Measurements from ENCODE around the gene NXF3. TPM values are rescaled to one million over a fixed set of nuclear protein-coding genes. Genes with fewer than 3 reads are reported as not detected.
"Not testable (repeated sequence)": the region's sequence is repeated elsewhere in the genome, so short reads cannot be mapped to it uniquely, and the experiment has no call there.

The NXF3 gene, protein sequence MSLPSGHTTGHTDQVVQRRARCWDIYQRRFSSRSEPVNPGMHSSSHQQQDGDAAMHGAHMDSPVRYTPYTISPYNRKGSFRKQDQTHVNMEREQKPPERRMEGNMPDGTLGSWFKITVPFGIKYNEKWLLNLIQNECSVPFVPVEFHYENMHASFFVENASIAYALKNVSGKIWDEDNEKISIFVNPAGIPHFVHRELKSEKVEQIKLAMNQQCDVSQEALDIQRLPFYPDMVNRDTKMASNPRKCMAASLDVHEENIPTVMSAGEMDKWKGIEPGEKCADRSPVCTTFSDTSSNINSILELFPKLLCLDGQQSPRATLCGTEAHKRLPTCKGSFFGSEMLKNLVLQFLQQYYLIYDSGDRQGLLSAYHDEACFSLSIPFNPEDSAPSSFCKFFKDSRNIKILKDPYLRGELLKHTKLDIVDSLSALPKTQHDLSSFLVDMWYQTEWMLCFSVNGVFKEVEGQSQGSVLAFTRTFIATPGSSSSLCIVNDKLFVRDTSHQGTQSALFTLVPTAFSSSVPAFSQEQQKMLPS
- total RNA-seq: not detected in 2 replicates

GRCh38 chrX:103092942-103093341, at the start of gene NXF3:
TSS of gene NXF3 (minus strand) at chrX:103093143. CDS start at chrX:103093023, 120 bp downstream.
- intact Hi-C loops (cut with micrococcal nuclease): no loop called here
- DNase-seq: no peak
- H3K4me1 Mint-ChIP-seq: no peaks in the 10 kb centered on the region
- no peak within 1 kb of the TSS for H3K4me3 Mint-ChIP-seq
- H3K9me3 Mint-ChIP-seq: no peaks in the 10 kb centered on the region
- H3K36me3 Mint-ChIP-seq (ENCODE audit: low read depth): no peaks in the 10 kb centered on the region
- peaks cover 2% of the 10 kb centered on the region for H3K27me3 Mint-ChIP-seq
- no peak within 1 kb of the TSS for H3K27ac Mint-ChIP-seq

GRCh38 chrX:103136528-103136927, 43.6 kb upstream of the NXF3 start:
- intact Hi-C loops (cut with micrococcal nuclease); DNase-seq; H3K4me1 Mint-ChIP-seq; H3K27me3 Mint-ChIP-seq; H3K9me3 Mint-ChIP-seq; H3K36me3 Mint-ChIP-seq (ENCODE audit: low read depth); H3K4me3 Mint-ChIP-seq; H3K27ac Mint-ChIP-seq: not testable (repeated sequence)

DNA sequence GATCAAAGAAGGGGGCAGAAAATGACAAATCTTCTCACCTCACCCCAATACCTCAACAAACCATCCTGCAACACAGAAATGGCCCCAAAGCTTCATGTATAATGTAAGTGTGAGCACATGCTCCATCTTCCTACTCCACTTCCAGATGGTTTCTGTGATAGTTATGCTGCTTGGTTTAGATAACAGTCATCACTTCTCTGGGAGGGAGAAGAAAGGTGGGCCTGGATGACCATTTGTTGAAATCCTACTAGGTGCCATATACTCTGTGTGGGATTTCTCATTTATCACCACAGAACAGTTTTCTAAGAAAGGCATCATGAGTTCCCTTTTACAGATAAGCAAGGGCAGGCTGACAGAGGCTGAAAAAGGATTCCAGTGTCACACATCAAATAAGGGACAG, 31.3 kb upstream of the NXF3 start:
- no peaks in the 10 kb centered on the region for H3K36me3 Mint-ChIP-seq (ENCODE audit: low read depth)
- no peaks in the 10 kb centered on the region for H3K27me3 Mint-ChIP-seq
- DNase-seq: no peak
- H3K4me1 Mint-ChIP-seq: peaks cover 5% of the 10 kb centered on the region
- no peaks in the 10 kb centered on the region for H3K9me3 Mint-ChIP-seq
- no peak overlapping the region for H3K27ac Mint-ChIP-seq
- intact Hi-C loops (cut with micrococcal nuclease): no loop called here
- H3K4me3 Mint-ChIP-seq: no peak overlapping the region

DNA sequence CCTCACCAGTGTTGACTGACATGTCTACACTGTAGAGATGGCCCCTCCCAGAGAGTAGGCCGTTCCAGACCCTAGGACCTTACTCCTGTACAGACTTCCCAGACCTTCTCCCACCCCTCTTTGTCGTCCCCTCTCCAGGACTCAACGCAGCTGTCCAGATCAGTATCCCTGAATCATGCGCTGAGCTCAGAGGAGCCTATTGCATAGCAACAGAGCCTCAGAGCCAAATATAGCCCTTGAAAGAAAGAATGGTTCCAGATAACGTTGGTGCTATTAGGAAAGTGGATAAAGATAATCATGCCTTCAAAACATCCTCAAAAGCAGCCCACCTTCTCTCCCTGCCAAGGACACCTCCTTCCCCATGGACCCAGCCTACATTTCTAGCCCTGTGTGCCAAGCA, 27.8 kb upstream of the NXF3 start:
- DNase-seq: no peak
- intact Hi-C loops (cut with micrococcal nuclease): no loop called here
- Mint-ChIP-seq H3K4me1 (no peaks in the 10 kb centered on the region), H3K27me3 (no peaks in the 10 kb centered on the region), H3K27ac (no peak overlapping the region), H3K36me3 (ENCODE audit: low read depth) (no peaks in the 10 kb centered on the region), H3K9me3 (no peaks in the 10 kb centered on the region), H3K4me3 (no peak overlapping the region)

DNA sequence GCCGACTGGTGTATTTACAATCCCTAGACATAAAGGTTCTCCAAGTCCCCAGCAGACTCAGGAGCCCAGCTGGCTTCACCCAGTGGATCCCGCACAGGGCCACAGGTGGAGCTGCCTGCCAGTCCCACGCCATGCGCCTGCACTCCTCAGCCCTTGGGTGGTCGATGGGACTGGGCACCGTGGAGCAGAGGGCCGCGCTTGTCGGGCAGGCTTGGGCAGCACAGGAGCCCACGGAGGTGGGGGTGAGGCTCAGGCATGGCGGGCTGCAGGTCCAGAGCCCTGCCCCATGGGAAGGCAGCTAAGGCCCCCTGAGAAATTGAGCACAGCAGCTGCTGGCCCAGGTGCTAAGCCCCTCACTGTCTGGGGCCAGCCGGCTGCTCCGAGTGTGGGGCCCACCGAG, 24.0 kb upstream of the NXF3 start:
- H3K27me3 Mint-ChIP-seq; H3K9me3 Mint-ChIP-seq; H3K27ac Mint-ChIP-seq; DNase-seq; H3K36me3 Mint-ChIP-seq (ENCODE audit: low read depth); H3K4me1 Mint-ChIP-seq; H3K4me3 Mint-ChIP-seq; intact Hi-C loops (cut with micrococcal nuclease): not testable (repeated sequence)

GRCh38 chrX:103109497-103109896, 16.6 kb upstream of the NXF3 start:
- H3K9me3 Mint-ChIP-seq; H3K27ac Mint-ChIP-seq; intact Hi-C loops (cut with micrococcal nuclease); H3K4me1 Mint-ChIP-seq; H3K27me3 Mint-ChIP-seq; H3K4me3 Mint-ChIP-seq; DNase-seq; H3K36me3 Mint-ChIP-seq (ENCODE audit: low read depth): not testable (repeated sequence)

- H3K9me3 Mint-ChIP-seq: peaks cover 3% of the 10 kb centered on the region
- H3K4me1 Mint-ChIP-seq: no peaks in the 10 kb centered on the region
- no peak for DNase-seq
- H3K27ac Mint-ChIP-seq: no peak overlapping the region
- intact Hi-C loops (cut with micrococcal nuclease): no loop called here
- H3K4me3 Mint-ChIP-seq: no peak overlapping the region
- H3K36me3 Mint-ChIP-seq (ENCODE audit: low read depth): no peaks in the 10 kb centered on the region
- no peaks in the 10 kb centered on the region for H3K27me3 Mint-ChIP-seq
Measured at GRCh38 chrX:103107836-103108235, 14.9 kb upstream of the NXF3 start.

GRCh38 chrX:103107227-103107737, 14.3 kb upstream of the NXF3 start:
- H3K4me1 Mint-ChIP-seq; H3K36me3 Mint-ChIP-seq (ENCODE audit: low read depth); DNase-seq; H3K9me3 Mint-ChIP-seq; intact Hi-C loops (cut with micrococcal nuclease); H3K27ac Mint-ChIP-seq; H3K27me3 Mint-ChIP-seq; H3K4me3 Mint-ChIP-seq: not testable (repeated sequence)

GRCh38 chrX:103104370-103104769, 11.4 kb upstream of the NXF3 start:
- H3K27me3 Mint-ChIP-seq; intact Hi-C loops (cut with micrococcal nuclease); H3K27ac Mint-ChIP-seq: not testable (repeated sequence)

GRCh38 chrX:103103866-103104265, 10.9 kb upstream of the NXF3 start:
- H3K27me3 Mint-ChIP-seq; H3K4me3 Mint-ChIP-seq; intact Hi-C loops (cut with micrococcal nuclease); H3K27ac Mint-ChIP-seq; DNase-seq; H3K4me1 Mint-ChIP-seq; H3K36me3 Mint-ChIP-seq (ENCODE audit: low read depth); H3K9me3 Mint-ChIP-seq: not testable (repeated sequence)

More at GRCh38 chrX:103104370-103104769, 11.4 kb upstream of the NXF3 start:
- not testable (repeated sequence) for H3K4me1 Mint-ChIP-seq; H3K9me3 Mint-ChIP-seq; H3K4me3 Mint-ChIP-seq; H3K36me3 Mint-ChIP-seq (ENCODE audit: low read depth); DNase-seq

- intact Hi-C loops (cut with micrococcal nuclease): no loop called here
- Mint-ChIP-seq H3K9me3 (no peaks in the 10 kb centered on the region), H3K4me1 (no peaks in the 10 kb centered on the region), H3K4me3 (no peak overlapping the region), H3K27me3 (no peaks in the 10 kb centered on the region), H3K27ac (no peak overlapping the region), H3K36me3 (ENCODE audit: low read depth) (no peaks in the 10 kb centered on the region)
- DNase-seq: no peak
Measured at GRCh38 chrX:103101299-103102042, 8.5 kb upstream of the NXF3 start.

DNA sequence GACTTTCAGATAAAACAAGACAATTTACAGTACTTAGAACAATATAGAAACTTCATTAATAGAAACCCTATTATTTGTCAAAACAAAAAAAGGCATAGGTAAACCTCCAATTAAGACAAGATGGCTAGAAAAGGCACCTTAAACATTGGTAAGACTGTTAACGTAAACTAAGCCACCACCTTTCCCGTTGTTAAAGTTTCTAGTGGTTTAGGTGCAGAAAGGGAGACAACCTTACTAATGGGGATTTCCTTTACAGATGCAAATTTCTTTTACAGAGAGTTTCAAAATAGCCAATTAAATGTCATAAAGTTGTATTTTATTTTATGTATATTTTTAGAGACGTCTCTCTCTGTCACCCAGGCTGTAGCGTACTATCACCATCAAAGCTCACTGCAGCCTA, 7.5 kb upstream of the NXF3 start:
- DNase-seq: no peak
- H3K9me3 Mint-ChIP-seq: no peaks in the 10 kb centered on the region
- H3K27me3 Mint-ChIP-seq: no peaks in the 10 kb centered on the region
- no peaks in the 10 kb centered on the region for H3K36me3 Mint-ChIP-seq (ENCODE audit: low read depth)
- intact Hi-C loops (cut with micrococcal nuclease): no loop called here
- H3K4me1 Mint-ChIP-seq: no peaks in the 10 kb centered on the region
- no peak overlapping the region for H3K27ac Mint-ChIP-seq
- H3K4me3 Mint-ChIP-seq: no peak overlapping the region

DNA sequence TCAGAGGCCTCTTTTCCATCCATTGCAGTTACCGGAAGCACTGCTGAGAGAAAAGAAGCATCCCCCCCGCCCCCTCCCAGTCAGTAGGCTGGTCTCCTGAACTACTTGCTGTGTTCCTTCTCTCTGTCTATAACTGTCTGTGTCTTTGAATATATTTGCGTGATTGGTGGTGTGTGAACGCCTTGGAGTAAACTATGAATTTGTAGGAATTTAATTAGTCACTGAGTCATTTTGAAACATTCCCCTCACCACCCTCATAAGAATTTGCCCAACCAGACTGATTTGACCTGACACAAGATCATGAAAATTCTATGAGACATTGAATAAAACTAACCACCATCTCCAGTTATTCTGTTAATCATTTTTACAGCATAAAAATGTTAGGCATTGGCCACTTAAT, 6.7 kb upstream of the NXF3 start:
- H3K36me3 Mint-ChIP-seq (ENCODE audit: low read depth): no peaks in the 10 kb centered on the region
- DNase-seq: no peak
- no peaks in the 10 kb centered on the region for H3K9me3 Mint-ChIP-seq
- no peak overlapping the region for H3K4me3 Mint-ChIP-seq
- H3K27me3 Mint-ChIP-seq: no peaks in the 10 kb centered on the region
- H3K27ac Mint-ChIP-seq: no peak overlapping the region
- intact Hi-C loops (cut with micrococcal nuclease): no loop called here
- H3K4me1 Mint-ChIP-seq: no peaks in the 10 kb centered on the region

- no peak overlapping the region for H3K27ac Mint-ChIP-seq
- H3K27me3 Mint-ChIP-seq: no peaks in the 10 kb centered on the region
- intact Hi-C loops (cut with micrococcal nuclease): no loop called here
- no peak overlapping the region for H3K4me3 Mint-ChIP-seq
- no peaks in the 10 kb centered on the region for H3K36me3 Mint-ChIP-seq (ENCODE audit: low read depth)
- H3K4me1 Mint-ChIP-seq: no peaks in the 10 kb centered on the region
- no peaks in the 10 kb centered on the region for H3K9me3 Mint-ChIP-seq
- DNase-seq: no peak
Measured at GRCh38 chrX:103098488-103098887, 5.5 kb upstream of the NXF3 start.
